HG03135 (cell line): ENCODE measurements around the gene TPO.
"Not testable (repeated sequence)": the region's sequence is repeated elsewhere in the genome, so short reads cannot be mapped to it uniquely, and the experiment has no call there.

Experiments
- ATAC-seq: cut with Tn5 transposase; IDR thresholded peaks from one replicate; pipeline ENCODE4 v1.9.1; 2021; ENCODE audit warnings: mild to moderate bottlenecking, moderate library complexity; ENCODE audit not compliant: unreplicated experiment

The TPO gene

DNA sequence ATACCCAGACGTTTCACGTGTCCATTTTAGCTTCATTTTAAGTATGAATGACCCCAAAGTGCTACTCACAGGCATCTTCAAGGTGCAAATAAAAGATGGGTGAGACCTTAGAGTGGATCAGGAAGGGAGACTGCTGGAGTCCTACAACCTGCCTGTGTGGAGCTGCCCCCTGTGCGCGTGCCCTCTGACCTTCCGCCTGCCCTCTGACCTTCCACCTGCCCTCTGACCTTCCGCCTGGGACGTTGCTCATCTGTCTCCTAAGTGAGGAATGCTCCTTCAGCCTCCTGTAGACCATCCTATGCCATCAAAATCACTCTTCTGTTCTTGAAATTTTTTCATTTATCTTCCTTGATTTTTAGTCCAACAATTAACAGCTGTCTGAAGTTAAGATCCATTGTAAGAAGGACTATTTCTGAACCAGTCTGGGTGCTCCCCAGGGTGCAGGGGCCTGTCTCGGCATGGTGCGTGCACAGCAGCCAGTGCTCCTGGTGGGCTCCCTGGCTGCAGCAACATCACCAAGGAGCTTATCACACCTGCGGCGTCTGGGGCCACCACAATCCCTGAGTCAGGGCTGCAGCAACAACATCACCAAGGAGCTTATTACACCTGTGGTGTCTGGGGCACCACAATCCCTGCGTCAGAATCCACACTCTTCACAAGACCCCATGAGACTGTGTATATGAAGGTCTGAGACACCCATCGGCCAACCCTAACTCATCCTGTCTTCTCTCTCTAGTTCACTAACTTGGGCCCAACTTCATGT lies 86.0 kb downstream of the TPO start:
- no peak for ATAC-seq

DNA sequence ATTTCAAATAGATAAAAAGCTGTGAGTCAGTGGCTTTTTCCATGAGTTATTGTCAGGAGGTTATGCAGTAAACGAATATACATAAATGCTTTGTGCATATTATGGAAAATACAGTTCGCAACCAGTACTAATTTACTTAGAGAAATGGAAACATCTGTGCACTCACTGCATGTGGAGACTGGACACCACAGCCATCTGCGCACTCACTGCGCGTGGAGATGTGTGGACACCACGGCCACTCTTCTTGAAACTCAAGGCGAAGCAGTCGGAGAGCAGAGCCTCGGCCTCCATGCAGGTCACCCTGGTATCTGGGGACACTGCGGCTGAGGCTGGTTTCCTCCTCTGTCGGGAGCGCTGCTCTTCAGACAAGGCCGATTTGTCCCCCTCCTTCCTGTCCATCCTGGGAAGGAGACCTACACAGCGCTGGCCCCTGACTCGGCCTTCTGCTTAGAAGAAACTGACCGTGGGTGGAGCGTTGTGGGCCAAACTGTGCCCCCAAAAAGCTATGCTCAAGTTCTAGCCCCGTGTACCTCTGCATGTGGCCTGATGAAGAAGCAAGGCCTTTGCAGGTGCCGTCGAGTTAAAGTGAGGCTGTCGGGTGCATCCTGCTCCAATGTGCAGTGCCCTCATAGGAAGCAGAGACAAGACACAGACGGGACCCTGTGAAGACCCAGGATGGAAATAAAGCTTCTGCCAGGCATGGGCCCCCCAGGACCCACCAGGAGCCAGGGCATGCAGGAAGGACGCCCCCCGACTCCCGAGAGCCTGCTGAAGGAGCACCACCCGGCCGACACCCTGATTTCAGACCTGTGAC lies 88.0 kb downstream of the TPO start:
- no peak for ATAC-seq

DNA sequence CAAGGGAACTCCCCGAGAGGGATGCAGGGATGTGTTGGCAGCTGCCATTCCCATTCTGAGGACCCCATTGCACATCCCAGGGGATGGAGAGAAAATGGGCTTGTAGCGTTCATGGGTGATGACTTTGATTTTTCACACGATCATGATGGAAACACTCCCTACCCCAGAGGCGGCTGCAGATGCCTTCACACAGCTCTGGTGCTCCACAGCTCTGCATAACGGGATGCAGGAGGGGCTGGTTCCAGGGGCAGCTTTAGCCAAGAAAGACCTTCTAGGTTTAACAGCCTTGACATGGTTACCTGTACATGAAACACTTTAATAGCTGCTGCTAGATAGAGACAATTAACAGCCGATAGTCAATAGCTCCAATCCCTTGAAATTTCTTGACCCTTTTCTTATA lies 88.7 kb downstream of the TPO start:
- ATAC-seq, result no peak

DNA sequence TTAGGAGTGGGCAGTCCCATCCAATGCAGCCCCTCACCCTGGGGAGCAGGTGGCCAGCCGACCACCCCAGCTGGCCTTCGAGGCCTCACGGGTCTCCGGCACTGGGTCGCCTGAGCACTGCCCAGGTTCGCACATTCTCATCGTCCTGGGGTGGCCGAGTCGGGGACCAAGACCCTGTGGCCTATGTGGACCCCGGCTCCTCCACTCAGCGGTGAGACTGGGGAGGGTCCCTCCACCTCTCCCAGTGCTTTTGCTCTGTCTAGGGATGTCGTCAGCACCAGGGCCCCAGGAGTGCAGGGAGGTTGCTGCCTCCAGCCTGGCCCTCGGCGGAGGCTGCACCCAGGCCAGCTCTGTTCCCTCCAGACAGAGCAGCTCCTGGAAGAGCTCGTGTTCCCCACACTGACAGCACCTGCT lies 89.6 kb downstream of the TPO start:
- ATAC-seq, result no peak

DNA sequence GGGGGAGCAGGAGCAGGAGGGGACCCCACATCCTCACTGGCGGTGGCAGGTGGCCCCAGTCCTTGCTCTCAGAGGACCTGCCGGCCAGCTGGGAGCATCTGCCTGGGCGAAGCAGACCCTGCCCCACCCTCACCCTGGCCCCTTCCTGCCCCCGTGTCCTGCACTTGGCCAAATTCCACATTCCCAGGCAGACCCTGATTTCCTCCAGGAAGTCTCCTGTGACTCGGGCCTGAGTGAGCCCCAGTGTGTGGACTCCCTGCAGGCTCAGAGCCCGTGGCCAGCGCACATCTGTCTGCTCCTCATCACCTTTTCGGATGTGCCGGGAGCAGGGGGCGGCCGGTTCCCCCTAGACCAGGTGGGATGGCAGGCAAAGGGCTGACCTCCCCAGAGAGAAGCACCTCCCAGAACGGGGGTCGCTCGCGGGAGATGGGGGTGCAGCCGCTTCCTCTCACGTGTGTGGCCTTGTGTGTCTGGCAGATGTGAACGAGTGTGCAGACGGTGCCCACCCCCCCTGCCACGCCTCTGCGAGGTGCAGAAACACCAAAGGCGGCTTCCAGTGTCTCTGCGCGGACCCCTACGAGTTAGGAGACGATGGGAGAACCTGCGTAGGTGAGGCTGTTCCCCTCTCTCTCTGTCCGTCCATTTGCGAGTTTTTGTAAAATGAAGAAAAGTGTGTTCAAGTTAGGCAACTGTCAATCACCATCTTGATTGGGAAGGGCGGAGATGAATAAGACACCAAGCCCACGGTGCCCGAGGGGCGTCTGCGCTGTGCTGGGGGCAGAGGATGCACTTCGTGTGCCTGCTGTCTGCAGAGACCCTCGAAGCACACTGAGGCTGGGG lies 90.4 kb downstream of the TPO start:
- ATAC-seq, result no peak

DNA sequence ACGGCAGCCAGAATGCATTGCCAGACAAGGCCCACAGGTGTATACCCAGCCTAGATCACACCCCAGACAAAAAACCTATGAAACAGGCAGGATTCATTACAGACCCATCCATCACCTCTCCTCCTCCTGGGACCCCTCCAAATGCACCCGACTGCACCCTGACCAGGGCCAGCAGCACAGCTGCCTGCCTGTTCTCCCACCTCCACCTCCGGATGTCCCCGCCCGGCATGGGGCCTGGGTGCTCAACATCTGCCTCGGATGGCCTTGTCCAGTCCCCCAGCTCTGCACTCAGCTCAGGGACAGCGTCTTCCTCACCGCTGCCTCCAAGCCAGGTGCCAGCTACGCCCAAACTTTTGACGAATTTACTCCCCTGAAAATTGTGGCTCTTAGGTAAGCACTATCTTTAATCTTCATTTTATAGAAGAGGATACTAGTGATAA lies 91.1 kb downstream of the TPO start:
- ATAC-seq, result no peak

DNA sequence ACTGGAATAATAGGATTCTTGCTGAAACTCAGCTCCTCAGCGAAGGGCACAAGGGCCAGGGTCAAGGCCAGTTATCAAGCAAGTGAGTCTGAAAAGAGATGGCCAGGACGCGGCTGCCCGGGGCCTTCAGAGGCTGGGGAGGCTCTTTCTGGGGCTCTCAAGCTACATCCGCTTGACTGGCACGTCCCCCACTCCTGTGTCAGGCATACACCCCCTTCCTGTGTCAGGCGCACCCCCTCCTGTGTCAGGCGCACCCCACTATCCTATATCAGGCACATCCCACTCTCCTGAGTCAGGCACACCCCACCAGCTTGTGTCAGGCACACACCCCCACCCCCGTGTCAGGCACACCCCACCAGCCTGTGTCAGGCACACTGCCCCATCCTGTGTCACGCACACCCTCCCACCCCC lies 91.8 kb downstream of the TPO start:
- no peak for ATAC-seq

DNA sequence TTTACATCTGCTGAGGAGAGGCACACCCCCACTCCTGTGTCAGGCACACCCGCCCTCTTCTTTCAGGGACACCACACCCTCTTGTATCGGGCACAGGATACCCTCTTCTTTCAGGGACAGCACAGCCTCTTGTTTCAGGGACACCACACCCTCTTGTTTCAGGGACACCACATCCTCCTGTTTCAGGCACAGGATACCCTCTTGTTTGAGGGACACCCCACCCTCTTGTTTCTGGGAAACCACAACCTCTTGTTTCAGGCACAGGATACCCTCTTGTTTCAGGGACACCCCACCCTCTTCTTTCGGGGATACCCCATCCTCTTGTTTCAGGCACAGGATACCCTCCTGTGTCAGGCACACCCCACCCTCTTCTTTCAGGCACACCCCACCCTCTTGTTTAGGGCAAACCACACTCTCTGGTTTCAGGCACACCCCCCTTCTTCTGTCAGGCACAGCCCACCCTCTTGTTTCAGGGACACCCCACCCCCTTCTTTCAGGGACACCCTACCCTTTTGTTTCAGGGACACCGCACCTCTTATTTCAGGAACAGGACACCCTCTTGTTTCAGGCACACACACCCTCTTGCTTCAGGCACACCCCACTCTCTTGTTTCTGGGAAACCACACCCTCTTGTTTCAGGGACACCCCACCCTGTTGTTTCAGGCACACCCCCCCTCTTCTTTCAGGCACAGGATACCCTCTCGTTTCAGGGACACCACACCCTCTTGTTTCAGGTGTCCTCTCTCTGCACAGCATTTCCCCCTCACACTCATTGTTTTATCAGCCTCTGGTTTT lies 96.2 kb downstream of the TPO start:
- ATAC-seq, result no peak

DNA sequence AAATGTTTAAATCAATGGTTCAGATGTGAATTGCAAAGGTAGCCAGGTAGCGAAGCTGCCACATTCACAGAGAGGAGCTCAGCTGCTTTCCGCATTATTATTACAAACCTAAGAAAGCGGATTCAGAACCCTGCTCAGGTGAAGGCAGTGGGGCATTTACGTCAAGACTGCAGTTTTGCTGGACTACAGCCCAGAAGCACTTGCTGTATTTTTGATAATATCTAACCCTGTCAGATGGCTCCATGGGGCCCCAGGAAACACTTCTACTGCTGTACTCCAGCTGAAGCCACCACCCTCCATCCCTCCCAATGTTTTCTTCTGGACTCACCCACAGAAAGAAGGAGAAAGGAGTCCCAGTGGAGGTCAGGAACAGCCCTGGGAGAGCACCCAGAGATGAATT lies 96.9 kb downstream of the TPO start:
- ATAC-seq, result no peak

DNA sequence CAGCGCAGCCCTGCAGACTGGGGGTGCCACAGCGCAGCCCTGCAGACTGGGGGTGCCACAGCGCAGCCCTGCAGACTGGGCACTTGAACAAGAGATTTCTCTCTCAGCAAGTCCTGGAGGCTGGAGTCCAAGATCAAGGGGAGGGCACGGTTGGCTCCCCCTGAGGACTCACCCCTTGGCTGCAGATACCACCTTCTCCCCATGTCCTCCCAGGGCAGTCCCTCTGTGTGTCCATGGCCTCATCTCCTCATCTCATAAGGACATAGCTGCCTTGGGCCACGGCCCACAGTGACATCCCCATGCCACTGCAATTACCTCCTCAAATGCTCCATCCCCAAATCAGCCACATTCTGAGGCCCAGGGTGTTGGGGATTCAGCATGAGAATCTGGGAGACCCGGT lies 98.2 kb downstream of the TPO start:
- no peak for ATAC-seq

DNA sequence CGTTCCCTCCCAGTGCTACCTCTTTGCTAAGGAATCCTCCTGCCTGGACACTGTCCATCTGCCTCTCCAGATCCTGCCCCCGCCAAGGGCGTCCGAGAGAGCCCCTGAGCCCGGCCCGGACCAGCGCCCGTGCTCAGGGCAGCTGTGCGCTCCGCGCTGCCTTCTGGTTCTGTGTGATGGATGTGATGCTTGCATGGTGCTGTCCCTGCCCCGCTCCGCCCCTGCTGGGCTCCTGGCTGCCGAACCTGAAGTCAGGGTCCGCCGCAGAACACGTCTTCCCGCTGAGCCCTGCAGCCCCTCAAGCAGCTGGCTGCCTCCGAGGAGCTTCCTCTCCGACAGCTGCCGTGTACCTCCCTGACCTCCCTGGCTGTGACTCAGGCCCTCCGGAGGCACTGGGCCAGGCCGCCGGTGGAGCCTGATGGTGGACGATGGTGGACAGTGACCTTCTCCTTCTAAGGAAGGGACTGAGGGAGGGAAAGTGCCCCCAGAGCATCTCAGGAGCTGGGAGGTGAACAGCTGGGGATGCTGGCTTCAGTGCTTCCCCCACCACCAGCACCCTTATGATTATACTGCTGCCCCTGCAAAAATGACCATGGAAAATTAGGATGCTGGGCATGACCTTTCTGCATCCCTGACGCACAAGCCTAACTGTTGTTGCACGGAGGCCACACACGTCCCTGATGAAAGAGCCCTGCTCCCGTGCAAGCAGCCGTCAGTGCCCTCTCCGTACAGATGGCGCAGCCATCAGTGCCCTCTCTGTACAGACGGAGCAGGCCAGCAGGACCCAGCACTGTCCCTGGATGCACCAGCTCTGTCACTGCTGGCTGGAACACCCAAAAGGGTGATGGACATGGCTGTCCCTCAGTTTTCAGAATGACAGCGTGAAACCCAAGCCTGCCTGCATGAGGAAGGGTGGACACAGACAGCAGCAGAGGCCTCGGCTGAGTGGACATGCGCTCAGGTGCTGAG lies 99.3 kb downstream of the TPO start:
- no peak for ATAC-seq

DNA sequence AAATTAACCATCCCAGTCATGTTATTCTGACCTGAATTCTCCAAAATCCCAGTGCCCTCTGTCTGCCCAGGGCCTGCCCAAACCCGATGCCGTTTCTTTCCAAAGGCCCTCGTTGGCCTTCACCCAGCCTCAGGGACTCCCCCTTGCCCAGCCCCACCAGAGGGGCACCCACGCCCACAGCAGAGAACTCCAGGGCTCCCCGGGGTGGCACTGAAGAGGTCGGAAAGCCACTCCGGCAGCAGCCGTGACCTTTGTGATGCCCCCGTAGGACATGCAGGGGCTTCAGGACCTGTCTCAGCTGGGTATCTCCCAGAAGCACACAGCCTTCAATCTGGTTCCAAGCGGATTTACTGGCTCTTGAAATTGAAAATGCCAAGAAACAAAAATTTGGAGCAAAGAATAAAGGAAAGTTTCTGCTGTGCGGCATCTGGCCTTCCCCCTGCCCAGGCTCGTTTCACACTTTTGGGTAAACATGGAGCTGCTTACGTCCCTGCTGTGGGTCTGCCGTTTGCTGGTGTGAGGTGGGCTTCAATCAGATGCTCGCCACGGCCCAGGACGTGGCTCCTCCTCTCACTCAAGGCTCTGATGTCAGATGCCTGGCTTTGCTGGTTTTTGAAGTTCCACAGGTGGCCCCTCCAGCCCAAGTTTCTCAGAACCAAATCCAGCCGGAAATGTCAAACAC lies 101.3 kb downstream of the TPO start:
- no peak for ATAC-seq

DNA sequence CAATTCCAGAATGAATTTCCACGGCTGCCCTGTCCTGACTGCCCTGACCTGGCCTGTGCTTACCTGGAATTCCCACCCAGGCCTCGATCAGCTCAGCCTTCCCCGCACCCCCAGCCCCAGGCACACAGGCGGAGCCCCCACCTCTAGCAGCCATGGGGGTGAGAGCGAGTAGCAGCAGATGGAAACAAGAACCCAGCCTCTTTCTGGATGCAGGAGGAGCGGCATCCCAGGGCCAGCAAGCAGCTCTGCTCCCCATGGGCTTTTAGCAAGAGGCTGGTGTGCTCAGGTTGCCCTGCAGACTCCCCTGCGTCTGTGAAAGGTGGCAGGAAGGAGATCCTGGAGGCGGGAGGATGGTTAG lies 101.8 kb downstream of the TPO start:
- no peak for ATAC-seq

DNA sequence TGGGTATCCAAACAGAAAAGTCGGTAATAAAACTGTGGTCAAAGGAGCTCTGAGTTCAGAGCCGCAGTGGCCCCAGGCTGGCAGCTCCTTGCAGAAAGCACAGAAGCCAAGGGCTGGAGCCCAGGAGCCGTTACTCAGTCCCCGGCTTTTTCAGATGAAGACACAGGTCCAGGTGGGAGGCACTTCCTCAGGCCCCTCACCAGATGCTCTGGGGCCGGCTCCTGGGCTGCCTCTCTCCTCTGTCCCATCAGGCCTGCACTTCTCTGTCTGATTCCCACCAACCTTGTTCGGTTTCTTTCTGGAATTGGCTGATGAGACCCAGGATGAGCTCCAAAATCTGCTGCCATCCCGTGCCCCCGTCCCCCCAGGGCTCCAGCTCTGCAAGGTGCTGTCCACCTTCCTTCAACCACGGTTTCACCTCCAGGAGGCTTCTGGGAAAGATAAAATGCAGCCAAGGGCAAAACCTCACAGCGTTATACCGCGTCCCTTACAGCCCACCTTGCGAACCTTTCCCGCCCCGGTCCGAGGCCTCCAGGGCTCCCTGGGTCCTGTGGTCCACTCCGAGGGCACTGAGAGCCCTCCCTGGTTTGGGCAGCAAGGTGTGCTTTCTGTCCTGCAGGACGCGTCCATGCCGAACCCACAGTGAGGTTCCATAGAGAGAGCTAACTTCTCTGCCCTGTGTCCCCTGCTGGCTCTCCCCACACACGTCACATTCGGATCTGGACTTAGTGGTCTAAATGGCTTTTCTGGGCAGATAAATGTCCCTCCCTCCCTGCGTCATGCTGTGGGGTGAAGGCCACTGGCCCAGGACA lies 102.9 kb downstream of the TPO start:
- ATAC-seq, result no peak

DNA sequence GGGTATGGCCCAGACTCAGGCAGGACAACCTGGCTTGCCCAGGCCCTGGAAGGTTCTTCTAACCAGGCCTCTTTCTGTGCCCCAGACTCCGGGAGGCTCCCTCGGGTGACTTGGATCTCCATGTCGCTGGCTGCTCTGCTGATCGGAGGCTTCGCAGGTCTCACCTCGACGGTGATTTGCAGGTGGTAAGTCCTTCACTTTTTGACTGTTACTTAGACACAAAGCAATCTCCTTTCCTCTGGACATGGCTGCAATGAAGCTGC lies 103.5 kb downstream of the TPO start:
- ATAC-seq, result no peak

DNA sequence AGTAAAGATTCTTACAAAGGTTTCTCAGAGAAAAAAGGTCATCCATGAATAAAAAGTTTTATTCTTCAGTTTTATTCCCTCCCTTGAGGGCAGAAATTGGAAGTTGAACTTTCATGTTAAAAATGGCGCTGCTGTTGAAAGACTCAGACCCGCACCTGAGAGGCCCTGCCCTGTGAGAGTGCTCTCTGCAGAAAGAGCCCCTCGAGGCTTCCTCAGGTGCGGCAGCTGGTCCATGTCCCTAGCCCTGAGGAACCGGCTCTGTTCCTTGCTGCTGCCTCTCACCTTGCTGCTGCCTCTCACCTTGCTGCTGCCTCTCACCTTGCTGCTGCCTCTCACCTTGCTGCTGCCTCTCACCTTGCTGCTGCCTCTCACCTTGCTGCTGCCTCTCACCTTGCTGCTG lies 104.0 kb downstream of the TPO start:
- not testable (repeated sequence) for ATAC-seq

DNA sequence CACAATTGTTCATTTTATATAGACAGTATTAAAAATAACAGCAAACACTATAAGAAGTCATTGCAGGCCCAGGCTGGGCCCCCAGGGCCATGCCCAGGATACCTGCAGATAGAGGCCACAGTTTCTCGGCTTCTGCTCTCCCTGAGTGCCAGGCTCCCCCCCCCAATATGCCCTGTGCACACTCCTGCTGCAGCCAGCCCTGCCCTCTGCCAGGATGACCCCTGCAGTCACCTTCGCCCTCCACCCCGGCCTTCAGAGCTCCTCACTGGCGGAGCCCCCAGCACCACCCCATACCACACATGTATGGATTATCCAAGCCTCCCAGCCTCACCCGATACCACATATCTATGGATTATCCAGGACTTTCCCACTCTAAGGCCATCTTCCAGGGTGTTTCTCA lies 104.5 kb downstream of the TPO start:
- no peak for ATAC-seq

DNA sequence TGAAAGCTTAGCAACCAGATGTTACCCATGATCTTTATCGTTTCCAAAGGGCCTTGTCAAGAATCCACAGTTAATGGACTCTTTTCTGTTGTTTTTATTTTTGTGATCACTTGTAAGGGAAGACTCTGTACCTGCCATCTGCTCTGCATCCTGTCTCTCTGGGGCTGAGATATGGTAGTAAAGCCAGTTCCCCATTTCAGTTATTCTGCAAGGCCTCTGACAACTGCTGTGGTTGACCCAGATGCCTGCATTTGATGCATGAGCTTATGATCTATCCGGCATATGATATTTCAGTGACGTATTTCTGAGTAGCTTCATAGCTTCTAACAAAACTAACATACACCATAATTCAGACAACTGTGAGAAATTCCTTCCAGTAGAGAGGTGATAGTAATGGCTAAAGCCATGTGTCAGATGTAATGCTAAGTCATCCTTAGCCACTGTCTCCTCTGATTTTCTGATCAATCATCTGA lies 105.1 kb downstream of the TPO start:
- no peak for ATAC-seq
